WI38 (cell line): Measurements from ENCODE around the gene CRY1.

Source experiments
- H3K4me3 ChIP-seq: 2 replicates; pipeline ENCODE4 v1.5.1; 2011; ENCODE audit warnings: low read depth, mild to moderate bottlenecking, control low read depth, low read length
- TF ChIP-seq, protein P1 (sequence below): IDR thresholded peaks from 2 replicates; pipeline ENCODE4 v1.5.1; 2012; ENCODE audit warnings: low read depth, mild to moderate bottlenecking, control low read depth, low read length

Gene CRY1

DNA sequence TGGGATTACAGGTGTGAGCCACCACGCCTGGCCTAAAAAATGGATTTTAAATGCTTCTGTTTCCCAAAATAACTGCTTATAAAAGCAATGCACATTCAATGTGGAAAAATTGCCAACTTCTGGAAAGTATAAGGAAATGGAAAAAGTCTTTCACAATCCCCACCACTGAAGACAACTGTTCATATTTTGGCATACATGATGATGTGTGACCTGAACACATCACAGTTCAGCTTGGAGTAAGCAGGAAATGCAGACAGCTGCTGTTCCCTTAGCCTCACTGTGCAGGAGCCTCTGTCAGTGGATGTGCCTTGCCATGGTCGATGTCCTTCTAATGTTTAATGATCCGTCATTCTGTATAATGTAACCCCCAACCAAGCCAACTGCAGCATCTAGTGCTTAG lies 111.6 kb downstream of the CRY1 start:
- TF ChIP-seq, protein P1, sequence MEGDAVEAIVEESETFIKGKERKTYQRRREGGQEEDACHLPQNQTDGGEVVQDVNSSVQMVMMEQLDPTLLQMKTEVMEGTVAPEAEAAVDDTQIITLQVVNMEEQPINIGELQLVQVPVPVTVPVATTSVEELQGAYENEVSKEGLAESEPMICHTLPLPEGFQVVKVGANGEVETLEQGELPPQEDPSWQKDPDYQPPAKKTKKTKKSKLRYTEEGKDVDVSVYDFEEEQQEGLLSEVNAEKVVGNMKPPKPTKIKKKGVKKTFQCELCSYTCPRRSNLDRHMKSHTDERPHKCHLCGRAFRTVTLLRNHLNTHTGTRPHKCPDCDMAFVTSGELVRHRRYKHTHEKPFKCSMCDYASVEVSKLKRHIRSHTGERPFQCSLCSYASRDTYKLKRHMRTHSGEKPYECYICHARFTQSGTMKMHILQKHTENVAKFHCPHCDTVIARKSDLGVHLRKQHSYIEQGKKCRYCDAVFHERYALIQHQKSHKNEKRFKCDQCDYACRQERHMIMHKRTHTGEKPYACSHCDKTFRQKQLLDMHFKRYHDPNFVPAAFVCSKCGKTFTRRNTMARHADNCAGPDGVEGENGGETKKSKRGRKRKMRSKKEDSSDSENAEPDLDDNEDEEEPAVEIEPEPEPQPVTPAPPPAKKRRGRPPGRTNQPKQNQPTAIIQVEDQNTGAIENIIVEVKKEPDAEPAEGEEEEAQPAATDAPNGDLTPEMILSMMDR: no peak
- H3K4me3 ChIP-seq: no peak overlapping the region

DNA sequence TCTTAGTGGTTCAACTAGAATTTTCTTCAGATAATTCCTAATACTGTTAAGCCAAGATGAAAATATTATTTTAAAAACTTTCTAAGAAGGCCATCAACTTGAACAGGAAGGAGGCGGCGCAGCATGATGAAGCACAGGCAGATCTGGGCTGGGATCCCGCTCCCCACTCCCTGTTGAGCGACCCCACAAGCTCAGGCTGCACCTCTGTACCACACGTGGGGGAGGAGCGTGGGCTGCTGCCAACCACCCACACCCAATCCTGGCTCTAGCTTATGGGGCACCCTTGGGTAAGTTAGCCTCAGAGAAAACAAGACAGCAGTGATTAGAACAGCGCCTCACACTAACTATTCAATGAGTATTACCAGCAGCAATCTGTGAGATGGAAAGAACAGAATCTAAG lies 112.4 kb downstream of the CRY1 start:
- H3K4me3 ChIP-seq: no peak overlapping the region

DNA sequence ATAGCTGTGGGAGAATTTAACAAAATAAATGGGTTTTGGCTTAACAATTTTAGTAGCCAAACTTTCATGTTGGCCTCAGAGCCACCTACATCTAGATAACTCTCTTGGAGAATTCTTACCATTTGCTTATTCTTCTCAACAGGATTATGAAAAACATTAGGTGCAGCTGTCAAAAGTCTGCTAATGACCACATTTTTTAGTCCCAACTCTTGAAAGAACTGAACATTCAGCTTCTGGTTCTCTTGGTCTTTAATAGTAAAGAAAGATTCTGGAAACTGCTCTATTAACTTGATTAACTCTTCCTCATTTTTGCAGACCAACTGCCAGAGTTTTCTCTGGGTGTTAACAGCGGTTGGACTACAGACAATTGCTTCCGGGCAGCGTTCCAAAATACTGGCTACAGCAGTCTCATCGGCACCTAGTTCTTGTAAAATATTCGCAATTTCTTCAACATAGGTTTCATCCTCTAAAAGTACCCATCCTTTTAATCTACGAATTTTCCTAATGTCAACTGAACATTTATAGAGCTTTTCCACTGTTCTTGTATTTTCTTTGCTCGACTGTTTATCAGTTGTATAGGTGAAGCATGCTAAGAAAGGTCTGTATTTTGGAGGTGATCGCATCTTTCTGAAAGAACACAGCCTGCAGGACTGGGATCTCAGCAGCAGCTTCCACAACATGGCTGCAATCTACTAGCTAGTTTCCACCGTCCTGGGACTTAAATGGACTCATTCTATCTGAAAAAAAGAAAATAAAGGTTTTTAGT lies 115.1 kb downstream of the CRY1 start:
- TF ChIP-seq, protein P1: no peak
- no peak overlapping the region for H3K4me3 ChIP-seq

More for the DNA sequence above, 112.4 kb downstream of the CRY1 start:
- TF ChIP-seq, protein P1: no peak

DNA sequence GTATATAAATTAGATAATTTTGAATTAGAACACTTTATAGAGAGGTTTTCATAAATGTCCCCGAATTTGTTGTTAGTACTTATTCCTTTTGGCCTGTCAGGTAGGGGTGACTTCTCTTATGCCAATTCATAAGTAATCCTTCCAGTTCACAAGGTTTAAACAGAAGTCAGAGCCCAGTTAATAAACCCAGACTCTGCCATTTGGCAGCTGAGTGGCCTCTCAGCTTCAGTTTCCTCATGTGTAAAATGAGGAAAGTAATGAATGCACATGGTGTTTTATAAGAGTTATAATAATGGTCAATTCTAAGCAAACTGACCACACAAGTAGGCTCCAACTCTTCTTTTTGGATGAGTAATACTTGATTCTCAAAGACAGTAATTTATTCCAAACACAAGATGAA lies 116.7 kb downstream of the CRY1 start:
- TF ChIP-seq, protein P1: no peak
- no peak overlapping the region for H3K4me3 ChIP-seq

DNA sequence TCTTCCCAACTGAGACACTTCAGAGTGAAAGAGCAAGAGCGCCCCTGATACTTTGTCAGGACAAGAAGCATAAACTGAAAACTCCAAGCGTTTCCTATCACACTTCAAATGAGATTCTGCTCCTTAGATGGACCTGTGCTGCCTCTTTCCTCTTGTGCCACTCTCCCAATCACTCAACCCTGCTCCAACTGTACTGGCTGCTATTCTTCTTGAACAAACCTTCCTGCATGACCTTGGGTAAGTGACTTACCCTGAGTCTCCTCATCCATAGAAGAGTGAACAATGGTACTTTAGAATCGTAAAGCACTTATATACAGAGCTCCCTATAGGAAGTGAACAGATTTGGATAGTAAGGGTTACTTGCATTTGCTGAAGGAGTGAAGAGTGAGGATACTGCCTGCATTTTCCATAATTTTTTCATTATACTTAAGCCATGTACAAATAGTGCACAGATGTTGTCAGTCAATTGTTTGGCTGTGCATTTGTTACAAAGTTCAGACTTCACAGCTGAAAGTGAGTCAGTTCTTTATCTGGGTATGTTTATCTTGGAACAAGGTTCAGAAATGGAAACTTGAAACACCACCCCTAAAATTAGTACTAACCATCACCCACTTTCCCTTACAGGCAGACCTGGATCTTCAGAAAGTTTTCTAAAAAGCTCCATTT lies 117.2 kb downstream of the CRY1 start:
- TF ChIP-seq, protein P1: no peak
- no peak overlapping the region for H3K4me3 ChIP-seq

DNA sequence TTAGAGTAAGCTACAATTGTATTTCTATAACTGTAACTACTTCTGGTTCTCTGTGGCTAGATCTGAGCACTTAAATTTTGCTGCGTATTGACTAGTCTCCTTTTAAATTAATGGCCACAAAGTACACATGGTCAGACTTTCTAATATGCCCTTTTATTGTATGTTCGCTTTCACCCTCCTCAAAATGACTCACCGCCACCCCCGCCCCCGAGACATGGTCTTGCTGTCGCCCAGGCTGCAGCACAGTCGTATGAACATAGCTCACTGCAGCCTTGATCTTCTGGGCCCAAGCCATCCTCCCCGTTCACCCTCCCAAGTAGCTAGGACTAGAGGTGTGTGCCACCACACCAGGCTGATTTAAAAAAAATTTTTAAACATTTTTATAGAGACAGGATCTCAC lies 118.3 kb downstream of the CRY1 start:
- H3K4me3 ChIP-seq: no peak overlapping the region
- TF ChIP-seq, protein P1: no peak

DNA sequence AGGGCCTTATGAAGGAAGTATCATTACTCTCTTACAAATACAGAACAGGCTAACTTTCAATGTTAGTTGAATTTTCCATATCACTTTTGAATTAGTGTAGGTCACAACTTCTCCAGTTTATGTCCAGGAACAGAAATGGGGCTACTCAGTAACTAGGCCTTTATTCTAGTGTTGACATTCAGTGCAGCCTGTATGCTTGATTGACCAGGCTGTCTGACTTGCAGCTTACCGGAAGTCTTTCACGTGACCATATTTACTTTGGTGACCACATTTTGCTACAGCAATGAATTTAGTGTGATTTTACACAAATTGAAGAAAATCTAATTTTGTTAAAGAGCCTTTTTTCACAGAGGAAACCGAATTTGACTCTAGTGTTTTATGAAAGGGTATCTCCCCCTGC lies 118.8 kb downstream of the CRY1 start:
- TF ChIP-seq, protein P1: no peak
- no peak overlapping the region for H3K4me3 ChIP-seq
